ENCODE data around the gene MYH10. TPM values are rescaled to one million over a fixed set of nuclear protein-coding genes. Genes with fewer than 3 reads are reported as not detected.

Gene MYH10
- polyA plus RNA-seq, 1 donor from 2014 or later: 61.1 TPM

DNA sequence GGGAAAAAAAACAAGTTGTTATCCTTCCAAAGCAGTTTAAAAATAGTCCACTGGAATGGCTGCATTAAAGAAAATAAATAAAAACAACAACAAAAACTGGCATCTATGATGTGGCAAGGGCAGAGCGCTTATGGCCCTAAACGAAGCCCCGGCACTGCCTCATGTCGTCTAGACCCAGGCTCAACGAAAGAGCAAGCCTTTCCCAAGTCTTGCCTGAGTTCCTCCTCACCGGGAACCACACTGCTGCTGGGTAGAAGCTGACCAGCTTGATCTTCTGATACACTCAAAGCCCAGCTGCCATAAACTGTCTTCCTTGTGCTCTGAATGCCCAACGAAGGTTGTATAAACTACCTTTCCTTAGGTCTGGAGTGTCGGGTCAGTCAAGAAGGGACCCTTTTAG is 157.9 kb downstream of the MYH10 start:
- Histone ChIP-seq H3K36me3 (ENCODE audit: insufficient read depth, low read length) (peaks cover 20% of the 10 kb centered on the region), H3F3A (ENCODE audit: insufficient read depth, low read length, poor library complexity, severe bottlenecking) (no peaks in the 10 kb centered on the region), H2AFZ (ENCODE audit: low read depth, low read length) (no peak overlapping the region), H3K4me3 (ENCODE audit: low read length) (no peak overlapping the region), H3K27ac (ENCODE audit: low read length) (no peak overlapping the region), H3K27me3 (ENCODE audit: insufficient read depth, low read depth, low read length) (no peaks in the 10 kb centered on the region), H3K9ac (ENCODE audit: low read length) (no peak overlapping the region), H3K9me2 (ENCODE audit: insufficient read depth, low read length) (no peaks in the 10 kb centered on the region), H3K4me2 (ENCODE audit: low read length) (no peak overlapping the region), H3K9me3 (ENCODE audit: low read length) (no peaks in the 10 kb centered on the region), H4K20me1 (ENCODE audit: insufficient read depth) (no peaks in the 10 kb centered on the region), H3K79me2 (replicated peaks; ENCODE audit: insufficient read depth, low read length) (no peaks in the 10 kb centered on the region)
- TF ChIP-seq EP300 (conservative IDR thresholded peaks at IDR 0.05; ENCODE audit: poor library complexity, severe bottlenecking): no peak
- TF ChIP-seq, protein P1, sequence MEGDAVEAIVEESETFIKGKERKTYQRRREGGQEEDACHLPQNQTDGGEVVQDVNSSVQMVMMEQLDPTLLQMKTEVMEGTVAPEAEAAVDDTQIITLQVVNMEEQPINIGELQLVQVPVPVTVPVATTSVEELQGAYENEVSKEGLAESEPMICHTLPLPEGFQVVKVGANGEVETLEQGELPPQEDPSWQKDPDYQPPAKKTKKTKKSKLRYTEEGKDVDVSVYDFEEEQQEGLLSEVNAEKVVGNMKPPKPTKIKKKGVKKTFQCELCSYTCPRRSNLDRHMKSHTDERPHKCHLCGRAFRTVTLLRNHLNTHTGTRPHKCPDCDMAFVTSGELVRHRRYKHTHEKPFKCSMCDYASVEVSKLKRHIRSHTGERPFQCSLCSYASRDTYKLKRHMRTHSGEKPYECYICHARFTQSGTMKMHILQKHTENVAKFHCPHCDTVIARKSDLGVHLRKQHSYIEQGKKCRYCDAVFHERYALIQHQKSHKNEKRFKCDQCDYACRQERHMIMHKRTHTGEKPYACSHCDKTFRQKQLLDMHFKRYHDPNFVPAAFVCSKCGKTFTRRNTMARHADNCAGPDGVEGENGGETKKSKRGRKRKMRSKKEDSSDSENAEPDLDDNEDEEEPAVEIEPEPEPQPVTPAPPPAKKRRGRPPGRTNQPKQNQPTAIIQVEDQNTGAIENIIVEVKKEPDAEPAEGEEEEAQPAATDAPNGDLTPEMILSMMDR (IDR thresholded peaks at IDR 0.05; ENCODE audit: poor library complexity, severe bottlenecking): no peak
- TF ChIP-seq EZH2 (IDR thresholded peaks at IDR 0.05; ENCODE audit: borderline replicate concordance, insufficient read depth, low read length, poor library complexity, severe bottlenecking): no peak

DNA sequence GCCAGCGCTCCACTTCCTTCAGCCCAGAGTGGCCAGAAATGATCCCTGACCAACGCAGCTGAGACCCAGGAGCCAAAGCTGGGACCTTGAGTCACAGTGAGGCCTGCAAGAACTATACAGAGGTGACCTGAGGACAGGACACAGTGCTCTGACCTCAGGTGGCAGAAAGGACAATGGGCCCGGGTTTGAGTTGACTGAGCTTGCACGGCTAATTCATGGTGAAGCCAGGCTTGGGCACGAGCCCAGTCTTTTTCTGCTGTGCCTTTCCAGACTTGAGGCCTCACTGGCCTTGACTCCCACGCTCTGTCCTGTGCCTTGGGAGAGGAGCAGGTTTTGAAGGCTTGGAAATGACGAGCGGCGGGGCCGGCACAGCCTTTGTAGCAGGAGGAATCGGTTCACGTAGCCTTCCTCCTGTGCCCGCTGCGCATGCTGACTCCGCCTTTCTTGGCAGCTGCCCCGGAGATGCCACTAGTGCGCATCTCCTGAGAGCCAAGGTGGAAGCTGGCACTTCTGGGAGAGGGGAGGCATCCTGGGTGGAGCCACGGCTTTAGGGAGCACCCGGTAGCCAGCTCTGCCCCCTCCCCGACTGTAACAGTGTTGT is 160.0 kb downstream of the MYH10 start:
- Histone ChIP-seq H3K79me2 (replicated peaks; ENCODE audit: insufficient read depth, low read length) (no peaks in the 10 kb centered on the region), H3K9me2 (ENCODE audit: insufficient read depth, low read length) (no peaks in the 10 kb centered on the region), H3F3A (ENCODE audit: insufficient read depth, low read length, poor library complexity, severe bottlenecking) (no peaks in the 10 kb centered on the region), H3K9ac (ENCODE audit: low read length) (no peak overlapping the region), H3K27me3 (ENCODE audit: insufficient read depth, low read depth, low read length) (no peaks in the 10 kb centered on the region), H3K4me2 (ENCODE audit: low read length) (no peak overlapping the region), H3K4me3 (ENCODE audit: low read length) (no peak overlapping the region), H3K27ac (ENCODE audit: low read length) (no peak overlapping the region), H4K20me1 (ENCODE audit: insufficient read depth) (no peaks in the 10 kb centered on the region), H2AFZ (ENCODE audit: low read depth, low read length) (no peak overlapping the region), H3K36me3 (ENCODE audit: insufficient read depth, low read length) (peaks cover 10% of the 10 kb centered on the region), H3K9me3 (ENCODE audit: low read length) (no peaks in the 10 kb centered on the region)
- TF ChIP-seq, protein P2, sequence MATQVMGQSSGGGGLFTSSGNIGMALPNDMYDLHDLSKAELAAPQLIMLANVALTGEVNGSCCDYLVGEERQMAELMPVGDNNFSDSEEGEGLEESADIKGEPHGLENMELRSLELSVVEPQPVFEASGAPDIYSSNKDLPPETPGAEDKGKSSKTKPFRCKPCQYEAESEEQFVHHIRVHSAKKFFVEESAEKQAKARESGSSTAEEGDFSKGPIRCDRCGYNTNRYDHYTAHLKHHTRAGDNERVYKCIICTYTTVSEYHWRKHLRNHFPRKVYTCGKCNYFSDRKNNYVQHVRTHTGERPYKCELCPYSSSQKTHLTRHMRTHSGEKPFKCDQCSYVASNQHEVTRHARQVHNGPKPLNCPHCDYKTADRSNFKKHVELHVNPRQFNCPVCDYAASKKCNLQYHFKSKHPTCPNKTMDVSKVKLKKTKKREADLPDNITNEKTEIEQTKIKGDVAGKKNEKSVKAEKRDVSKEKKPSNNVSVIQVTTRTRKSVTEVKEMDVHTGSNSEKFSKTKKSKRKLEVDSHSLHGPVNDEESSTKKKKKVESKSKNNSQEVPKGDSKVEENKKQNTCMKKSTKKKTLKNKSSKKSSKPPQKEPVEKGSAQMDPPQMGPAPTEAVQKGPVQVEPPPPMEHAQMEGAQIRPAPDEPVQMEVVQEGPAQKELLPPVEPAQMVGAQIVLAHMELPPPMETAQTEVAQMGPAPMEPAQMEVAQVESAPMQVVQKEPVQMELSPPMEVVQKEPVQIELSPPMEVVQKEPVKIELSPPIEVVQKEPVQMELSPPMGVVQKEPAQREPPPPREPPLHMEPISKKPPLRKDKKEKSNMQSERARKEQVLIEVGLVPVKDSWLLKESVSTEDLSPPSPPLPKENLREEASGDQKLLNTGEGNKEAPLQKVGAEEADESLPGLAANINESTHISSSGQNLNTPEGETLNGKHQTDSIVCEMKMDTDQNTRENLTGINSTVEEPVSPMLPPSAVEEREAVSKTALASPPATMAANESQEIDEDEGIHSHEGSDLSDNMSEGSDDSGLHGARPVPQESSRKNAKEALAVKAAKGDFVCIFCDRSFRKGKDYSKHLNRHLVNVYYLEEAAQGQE (IDR thresholded peaks at IDR 0.05; ENCODE audit: borderline replicate concordance): no peak
- TF ChIP-seq EZH2 (IDR thresholded peaks at IDR 0.05; ENCODE audit: borderline replicate concordance, insufficient read depth, low read length, poor library complexity, severe bottlenecking): no peak
- no peak for TF ChIP-seq MXI1 (conservative IDR thresholded peaks at IDR 0.05; ENCODE audit: poor library complexity, severe bottlenecking)
- no peak for TF ChIP-seq POLR2AphosphoS5 (IDR thresholded peaks at IDR 0.05)
- TF ChIP-seq, protein P1 (IDR thresholded peaks at IDR 0.05; ENCODE audit: poor library complexity, severe bottlenecking): no peak
- TF ChIP-seq SMC3 (conservative IDR thresholded peaks at IDR 0.05; ENCODE audit: poor library complexity): no peak
- TF ChIP-seq EP300 (conservative IDR thresholded peaks at IDR 0.05; ENCODE audit: poor library complexity, severe bottlenecking): no peak
- TF ChIP-seq TAF1 (IDR thresholded peaks at IDR 0.05; ENCODE audit: low read depth): no peak
- no peak for TF ChIP-seq RAD21 (conservative IDR thresholded peaks at IDR 0.05)

Data from neural cell (in vitro differentiated cells).